Measurements from ENCODE around the gene CHD2.
"Not testable (repeated sequence)": the region's sequence is repeated elsewhere in the genome, so short reads cannot be mapped to it uniquely, and the experiment has no call there.

The CHD2 gene

GRCh38 chr15:92899948-92900730, at the start of gene CHD2:
Gene CHD2 (plus strand): TSS chr15:92900324. CDS start chr15:92901238, 914 bp downstream.
- DNase-seq (ENCODE audit: low spot score) = peak; percentile 72

- no peak for DNase-seq (ENCODE audit: low spot score)
These were observed 46.9 kb upstream of the CHD2 start for GRCh38 chr15:92853222-92853621.

- DNase-seq (ENCODE audit: low spot score) = no peak
These were observed 38.4 kb upstream of the CHD2 start for GRCh38 chr15:92861742-92862141.

GRCh38 chr15:92864127-92864814, 35.9 kb upstream of the CHD2 start:
- DNase-seq (ENCODE audit: low spot score) = no peak

DNA sequence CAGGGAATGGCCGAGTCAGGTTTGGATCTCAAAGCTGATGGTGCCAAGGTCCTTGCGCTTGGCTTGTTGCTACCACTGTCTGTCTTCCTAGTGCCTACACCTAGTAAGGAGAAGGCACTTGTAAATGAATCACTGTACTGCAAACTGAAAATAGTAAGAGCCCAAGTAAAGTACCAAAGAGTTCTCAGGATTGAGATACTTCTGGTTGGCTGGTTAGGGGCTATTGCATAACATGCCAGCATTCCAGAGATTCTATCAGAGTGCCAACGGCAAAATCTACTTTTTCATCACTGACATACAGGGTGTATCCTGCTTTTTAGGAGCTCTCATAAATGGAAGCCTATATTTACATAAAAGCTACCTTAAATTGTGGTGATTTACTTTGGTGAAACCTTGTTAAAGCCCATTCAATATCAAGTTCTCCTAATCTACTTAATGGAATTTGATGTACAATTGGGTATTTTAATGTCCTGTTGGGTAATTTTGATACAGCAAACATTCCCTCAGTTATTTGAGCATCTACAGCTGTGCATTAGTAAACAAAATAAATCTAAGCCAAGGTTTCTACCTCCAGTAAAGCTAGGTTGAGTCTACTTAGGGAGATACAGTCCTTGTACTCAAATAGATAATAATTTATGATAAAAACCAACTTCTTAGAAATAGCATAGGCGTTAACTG, 30.7 kb upstream of the CHD2 start:
- no peak for DNase-seq (ENCODE audit: low spot score)

- no peak for DNase-seq (ENCODE audit: low spot score)
These were observed 30.0 kb upstream of the CHD2 start for GRCh38 chr15:92870010-92870591.

- not testable (repeated sequence) for DNase-seq (ENCODE audit: low spot score)
These were observed 27.2 kb upstream of the CHD2 start for GRCh38 chr15:92872967-92873366.

DNA sequence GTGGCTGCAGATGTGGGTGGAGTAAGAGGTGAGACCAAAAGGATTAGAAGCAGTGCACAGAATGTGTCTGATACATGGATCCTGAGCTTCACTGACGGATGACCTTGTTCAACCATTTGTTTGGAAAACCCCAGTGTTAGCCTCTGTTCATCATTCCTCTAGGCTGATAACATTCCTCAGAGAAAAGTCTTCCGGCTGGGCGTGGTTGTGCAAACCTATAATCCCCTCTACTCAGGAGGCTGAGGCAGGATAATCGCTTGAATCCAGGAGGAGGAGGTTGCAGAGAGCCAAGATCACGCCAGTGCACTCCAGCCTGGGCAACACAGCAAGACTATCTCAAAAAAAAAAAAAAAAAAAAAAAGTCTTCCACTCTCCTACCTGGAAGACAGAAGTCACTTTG, 23.1 kb upstream of the CHD2 start:
- no peak for DNase-seq (ENCODE audit: low spot score)

DNA sequence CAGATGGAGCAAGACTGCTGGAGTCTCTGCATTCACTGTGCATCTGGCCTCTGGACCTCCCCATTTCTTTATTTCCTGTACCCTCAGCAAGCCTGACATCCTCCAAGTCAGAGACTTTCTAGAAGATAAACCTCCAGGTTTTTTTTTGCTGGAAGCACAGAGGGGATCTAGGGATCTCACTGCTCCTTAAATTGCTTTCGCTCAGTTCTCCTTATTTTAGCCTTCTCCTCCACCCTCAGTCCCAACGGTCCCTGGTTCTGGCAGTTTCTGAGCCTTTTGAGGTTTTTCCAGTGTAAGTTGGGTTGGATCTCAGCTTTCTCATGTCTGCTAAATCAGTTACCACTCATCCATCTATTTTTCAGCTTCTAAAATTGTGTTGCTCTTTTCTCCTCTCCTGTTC, 22.7 kb upstream of the CHD2 start:
- DNase-seq (ENCODE audit: low spot score) = no peak

DNA sequence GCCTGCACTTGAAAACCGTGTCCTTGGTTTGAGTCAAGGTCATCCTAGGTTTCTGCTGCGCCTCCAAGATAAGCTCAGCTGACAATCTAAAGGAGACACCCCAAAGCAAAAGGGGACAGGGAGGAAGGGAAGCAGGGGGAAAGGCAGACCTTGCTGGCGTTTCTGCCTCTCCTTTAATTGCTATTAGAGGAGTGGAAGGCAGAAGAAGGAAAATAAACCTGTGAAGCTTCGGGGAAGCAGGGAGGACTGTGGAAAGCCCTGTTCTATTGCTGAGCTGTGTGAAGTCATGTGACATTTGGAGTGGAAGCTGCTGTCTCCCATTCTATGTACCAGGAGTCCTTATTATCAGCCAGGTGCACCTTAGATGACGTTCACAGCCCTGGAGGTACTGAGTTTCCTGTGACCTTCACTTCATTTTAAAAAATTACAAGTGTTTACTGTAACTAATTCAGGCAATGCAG, 21.5 kb upstream of the CHD2 start:
- DNase-seq (ENCODE audit: low spot score) = no peak

- peak; percentile 56 for DNase-seq (ENCODE audit: low spot score)
These were observed 20.0 kb upstream of the CHD2 start for GRCh38 chr15:92879949-92880725.

DNA sequence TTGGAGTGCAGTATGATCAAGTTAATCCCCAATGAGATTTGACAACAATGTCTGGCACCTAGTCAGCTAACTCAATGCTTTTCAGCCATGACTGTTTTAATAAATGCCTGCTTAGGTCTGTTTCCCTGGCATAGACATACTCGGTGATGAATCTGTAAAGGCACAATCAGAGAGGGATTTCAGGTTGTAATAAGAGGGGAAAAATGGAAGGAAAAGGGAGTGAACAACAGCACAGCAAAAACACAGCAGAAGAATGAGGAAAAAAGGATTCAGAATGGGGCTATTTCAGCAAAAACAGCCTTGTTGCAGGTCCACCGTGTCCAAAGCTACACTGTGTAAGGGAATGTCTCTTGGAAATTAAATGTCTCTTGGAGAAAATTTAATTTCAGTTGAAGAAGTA, 19.3 kb upstream of the CHD2 start:
- no peak for DNase-seq (ENCODE audit: low spot score)

GRCh38 chr15:92881211-92881754, 18.8 kb upstream of the CHD2 start:
- peak; percentile 29 for DNase-seq (ENCODE audit: low spot score)

DNA sequence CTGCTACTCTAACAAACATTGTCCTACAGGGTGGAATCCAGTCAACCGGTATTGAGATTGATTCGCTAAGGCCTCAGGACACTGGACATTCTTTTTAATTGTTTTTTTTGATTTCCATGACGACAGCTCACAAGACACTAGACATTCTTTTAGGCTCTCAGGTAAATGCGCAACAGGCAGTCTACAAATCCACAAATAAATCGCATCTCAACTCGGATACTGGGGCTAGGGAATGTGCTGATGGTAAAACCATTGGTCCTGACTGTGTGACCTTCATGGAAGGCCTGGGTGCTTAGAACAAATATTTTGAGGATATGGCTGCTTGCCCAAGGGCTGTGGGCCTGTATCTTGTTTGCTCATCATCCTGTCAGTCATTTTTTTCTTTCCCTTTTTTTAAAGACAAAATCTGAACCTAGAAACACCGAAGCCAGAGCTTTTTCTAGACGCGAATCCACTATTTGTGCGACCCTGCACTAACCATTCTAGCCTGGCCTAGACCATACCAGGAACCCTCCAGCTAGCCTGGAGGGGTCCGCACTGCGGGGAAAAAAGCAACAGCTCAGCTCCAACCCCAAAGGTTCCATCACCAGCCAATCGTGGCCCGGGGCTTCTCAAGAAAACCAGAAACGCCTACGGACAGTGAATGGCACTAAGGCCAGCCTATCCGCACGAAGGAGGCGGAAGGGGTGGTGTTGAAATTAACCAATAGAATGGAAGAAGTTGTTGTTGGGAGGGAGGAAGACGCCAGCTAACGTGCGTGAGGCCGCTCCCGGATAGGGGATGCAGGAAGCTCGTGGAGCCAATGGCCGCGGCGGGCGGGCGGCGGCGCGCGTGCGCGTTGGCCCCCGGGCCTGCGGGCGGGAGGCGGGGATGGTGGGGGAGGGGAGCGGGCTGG, 18.1 kb upstream of the CHD2 start:
- DNase-seq (ENCODE audit: low spot score) = peak; percentile 99

DNA sequence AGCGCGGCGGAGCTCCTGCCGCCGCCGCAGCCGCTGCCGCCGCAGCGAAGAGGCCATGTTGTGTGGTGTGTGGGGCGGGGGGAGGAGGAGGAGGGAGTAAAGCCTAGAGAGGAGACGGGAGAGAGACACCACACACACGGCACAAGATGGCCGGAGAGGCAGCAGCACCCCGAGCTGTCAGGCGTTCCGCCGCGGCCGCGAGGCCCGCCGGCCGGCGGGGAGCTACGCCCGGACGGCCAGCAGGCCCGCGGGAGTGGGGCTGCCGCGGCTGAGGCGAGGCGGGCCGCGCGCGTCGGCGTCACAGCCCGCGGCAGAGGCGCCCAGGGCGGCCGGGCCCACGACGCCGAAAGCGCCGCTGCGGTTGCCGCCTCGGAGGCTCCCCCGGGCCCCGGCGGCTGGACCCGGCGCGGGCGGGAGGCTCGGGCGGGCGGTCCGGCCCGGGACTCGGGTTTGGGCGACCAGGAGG, 17.4 kb upstream of the CHD2 start:
- no peak for DNase-seq (ENCODE audit: low spot score)

- DNase-seq (ENCODE audit: low spot score) = peak; percentile 57
These were observed 16.8 kb upstream of the CHD2 start for GRCh38 chr15:92883163-92883875.

GRCh38 chr15:92883876-92884435, 16.2 kb upstream of the CHD2 start:
- no peak for DNase-seq (ENCODE audit: low spot score)

- peak; percentile 30 for DNase-seq (ENCODE audit: low spot score)
These were observed 15.5 kb upstream of the CHD2 start for GRCh38 chr15:92884436-92885223.
